Suprapubic skin (tissue), 4 donors: Measurements from ENCODE around the gene ALDH3A2. TPM values are rescaled to one million over a fixed set of nuclear protein-coding genes. Genes with fewer than 3 reads are reported as not detected.
"Not testable (repeated sequence)": the region's sequence is repeated elsewhere in the genome, so short reads cannot be mapped to it uniquely, and the experiment has no call there.

Experiments used
- DNase-seq, 2 donors: peaks; one replicate each; pipeline ENCODE4 v3.0.0-alpha.2; 2019; ENCODE audit warnings: low spot score in 2 of 2
- H3K27ac ChIP-seq: fragments of 200-600 bp; sonication (generic); one replicate; pipeline ENCODE4 v1.5.1; 2019
- H3K27me3 ChIP-seq: fragments of 200-600 bp; sonication (generic); one replicate; pipeline ENCODE4 v1.5.1; 2019
- H3K36me3 ChIP-seq: fragments of 200-600 bp; sonication (generic); one replicate; pipeline ENCODE4 v1.5.1; 2019
- H3K4me1 ChIP-seq: fragments of 200-600 bp; sonication (generic); one replicate; pipeline ENCODE4 v1.5.1; 2019
- H3K4me3 ChIP-seq: fragments of 200-600 bp; sonication (generic); one replicate; pipeline ENCODE4 v1.5.1; 2019; ENCODE audit warnings: mild to moderate bottlenecking
- H3K9me3 ChIP-seq: fragments of 200-600 bp; sonication (generic); one replicate; pipeline ENCODE4 v1.5.1; 2019
- CTCF ChIP-seq, 2 donors: fragments of 200-600 bp in 1 of 2; fragments of 450-650 bp in 1 of 2; sonication (generic) in 1 of 2; IDR thresholded peaks; one replicate each; pipeline ENCODE4 v1.5.1; 2016 to 2019; ENCODE audit warnings: antibody characterized with exemption in 2 of 2, mild to moderate bottlenecking in 1 of 2, moderate library complexity in 1 of 2
- EP300 ChIP-seq: sonication (generic); formaldehyde crosslinking; IDR thresholded peaks from one replicate; pipeline ENCODE4 v1.6.1; 2017; ENCODE audit warnings: antibody characterized with exemption
- POLR2A ChIP-seq, 2 donors: fragments of 450-650 bp; IDR thresholded peaks; one replicate each; pipeline ENCODE4 v1.6.1; 2017; ENCODE audit warnings: antibody characterized with exemption in 2 of 2, mild to moderate bottlenecking in 2 of 2, moderate library complexity in 2 of 2
- POLR2AphosphoS5 ChIP-seq, 3 donors: sonication (generic); formaldehyde crosslinking; IDR thresholded peaks; one replicate each; pipeline ENCODE4 v1.6.1; 2017; ENCODE audit warnings: antibody characterized with exemption in 3 of 3
- WGBS: methylation state at CpG from one replicate; pipeline ENCODE4 v1.1.5; 2018; 5-methylcytosine and 5-hydroxymethylcytosine counted together
- total RNA-seq, 4 donors: library from RNA; depleted of rRNA; stranded (reverse); fragments of >200 nt; gene quantifications; one replicate each; pipeline ENCODE4 v1.1.0, GENCODE V29; 2016

Gene ALDH3A2
- total RNA-seq, 4 donors from 2014 or later, result 493 to 1,000 (median 626) TPM

- WGBS, result 92% methylated on average over 5 of the region's 5 CpGs
- Histone ChIP-seq H3K27me3 (no peaks in the 10 kb centered on the region), H3K27ac (no peak overlapping the region), H3K4me1 (peaks cover 11% of the 10 kb centered on the region), H3K4me3 (no peak overlapping the region), H3K36me3 (peaks cover 20% of the 10 kb centered on the region), H3K9me3 (no peaks in the 10 kb centered on the region)
- no peak for DNase-seq
- no peak for TF ChIP-seq EP300
- TF ChIP-seq POLR2AphosphoS5 (IDR thresholded peaks at IDR 0.05), result no peak
- TF ChIP-seq POLR2A (IDR thresholded peaks at IDR 0.05), result no peak
- TF ChIP-seq CTCF (IDR thresholded peaks at IDR 0.05), result no peak
These were observed 29.3 kb downstream of the ALDH3A2 start for GRCh38 chr17:19677736-19678379.

DNA sequence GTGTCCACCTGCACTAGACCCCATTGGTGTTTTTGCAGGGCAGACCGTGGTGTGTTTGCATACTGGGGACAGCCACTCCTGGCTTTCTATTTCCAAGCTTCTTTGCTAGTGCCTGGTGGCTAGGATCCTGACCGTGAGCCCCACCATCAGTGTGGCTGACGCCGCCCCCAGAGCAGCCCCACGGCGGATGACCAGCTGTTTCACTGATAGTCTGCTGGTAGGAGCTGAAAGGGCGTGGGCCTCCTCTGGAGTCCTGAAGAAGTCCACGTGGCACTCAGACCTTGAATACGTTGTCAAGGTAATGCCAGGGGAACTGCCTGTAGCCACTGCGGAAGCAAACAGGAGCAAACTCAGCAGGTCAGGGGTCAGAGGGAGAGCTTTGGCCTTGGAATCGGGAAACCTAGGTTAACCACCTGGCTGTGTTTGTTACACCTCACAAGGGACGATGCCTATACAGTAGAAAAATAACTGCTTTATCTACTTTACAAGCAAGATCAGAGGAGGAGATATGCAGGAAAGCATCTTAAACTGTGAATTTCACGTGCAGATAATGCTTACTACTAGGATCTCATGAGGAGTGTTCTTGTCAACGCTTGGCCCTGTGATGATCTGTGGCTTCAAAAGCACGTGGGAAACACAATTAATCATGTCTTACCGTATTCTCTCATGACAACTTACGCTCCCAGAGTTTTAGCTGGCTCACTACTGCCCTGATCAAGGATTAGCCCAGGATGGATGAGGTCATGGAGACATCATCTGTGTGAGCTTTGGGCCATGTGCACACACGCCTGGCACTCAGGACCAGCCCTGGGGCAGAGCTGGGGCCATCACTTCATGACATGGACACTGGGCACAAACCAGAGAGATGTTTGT, 30.3 kb downstream of the ALDH3A2 start:
- H3K36me3 ChIP-seq, result peaks cover 20% of the 10 kb centered on the region
- no peak for DNase-seq
- H3K27ac ChIP-seq, result no peak overlapping the region
- H3K4me3 ChIP-seq, result no peak overlapping the region
- TF ChIP-seq EP300 (no peak), POLR2AphosphoS5 (IDR thresholded peaks at IDR 0.05) (no peak), POLR2A (IDR thresholded peaks at IDR 0.05) (no peak), CTCF (IDR thresholded peaks at IDR 0.05) (no peak)
- H3K9me3 ChIP-seq, result no peaks in the 10 kb centered on the region
- WGBS, result 78% methylated on average over 17 of the region's 18 CpGs
- peaks cover 3% of the 10 kb centered on the region for H3K4me1 ChIP-seq
- H3K27me3 ChIP-seq, result no peaks in the 10 kb centered on the region

GRCh38 chr17:19683117-19683516, 34.6 kb downstream of the ALDH3A2 start:
- H3K36me3 ChIP-seq, result peaks cover 6% of the 10 kb centered on the region
- no peak overlapping the region for H3K27ac ChIP-seq
- WGBS, result 88% methylated on average over 2 of the region's 2 CpGs
- no peaks in the 10 kb centered on the region for H3K27me3 ChIP-seq
- H3K4me1 ChIP-seq, result no peaks in the 10 kb centered on the region
- H3K9me3 ChIP-seq, result no peaks in the 10 kb centered on the region
- peak in 1 of 2 donors; percentile 77 for DNase-seq
- TF ChIP-seq CTCF (IDR thresholded peaks at IDR 0.05) (no peak), POLR2A (IDR thresholded peaks at IDR 0.05) (no peak), EP300 (no peak), POLR2AphosphoS5 (IDR thresholded peaks at IDR 0.05) (no peak)
- no peak overlapping the region for H3K4me3 ChIP-seq

GRCh38 chr17:19684909-19685580, 36.5 kb downstream of the ALDH3A2 start:
- 82% methylated on average over 17 of the region's 32 CpGs for WGBS
- H3K27me3 ChIP-seq, H3K4me3 ChIP-seq, H3K9me3 ChIP-seq, DNase-seq, H3K36me3 ChIP-seq, H3K27ac ChIP-seq, H3K4me1 ChIP-seq: not testable (repeated sequence)

- no peaks in the 10 kb centered on the region for H3K9me3 ChIP-seq
- H3K4me3 ChIP-seq, result no peak overlapping the region
- 99% methylated on average over 2 of the region's 2 CpGs for WGBS
- no peaks in the 10 kb centered on the region for H3K4me1 ChIP-seq
- no peaks in the 10 kb centered on the region for H3K36me3 ChIP-seq
- DNase-seq, result no peak
- H3K27ac ChIP-seq, result no peak overlapping the region
- TF ChIP-seq EP300 (no peak), CTCF (IDR thresholded peaks at IDR 0.05) (no peak), POLR2A (IDR thresholded peaks at IDR 0.05) (no peak), POLR2AphosphoS5 (IDR thresholded peaks at IDR 0.05) (no peak)
- H3K27me3 ChIP-seq, result no peaks in the 10 kb centered on the region
These were observed 38.0 kb downstream of the ALDH3A2 start for GRCh38 chr17:19686400-19687090.
